T-helper 2 cell treated with Interferon-gamma antibody and Interleukin-4, amounts not matched to agents 5 μg/mL and 100 μg/mL, for 36 hours (primary cell): Measurements from ENCODE around the gene EEF2K.
A peak's percentile ranks its signal among the peaks of the same experiment; 100 is the strongest.

Experiments
- DNase-seq: peaks from one replicate; pipeline ENCODE4 v3.0.0; 2021; ENCODE audit warnings: low spot score
- H3K27ac Mint-ChIP-seq: one replicate; pipeline ENCODE4 v1.8.0; 2021; ENCODE audit warnings: mild to moderate bottlenecking, mixed read lengths
- H3K27me3 Mint-ChIP-seq: one replicate; pipeline ENCODE4 v1.8.0; 2021; ENCODE audit warnings: low read depth, mixed read lengths
- H3K36me3 Mint-ChIP-seq: one replicate; pipeline ENCODE4 v1.8.0; 2021; ENCODE audit warnings: low read depth, mixed read lengths
- H3K4me1 Mint-ChIP-seq: one replicate; pipeline ENCODE4 v1.8.0; 2021; ENCODE audit warnings: low read depth, mixed read lengths
- H3K4me3 Mint-ChIP-seq: one replicate; pipeline ENCODE4 v1.8.0; 2022; ENCODE audit warnings: mild to moderate bottlenecking, moderate library complexity, mixed read lengths
- H3K9me3 Mint-ChIP-seq: one replicate; pipeline ENCODE4 v1.8.0; 2021; ENCODE audit warnings: mixed read lengths

EEF2K gene

DNA sequence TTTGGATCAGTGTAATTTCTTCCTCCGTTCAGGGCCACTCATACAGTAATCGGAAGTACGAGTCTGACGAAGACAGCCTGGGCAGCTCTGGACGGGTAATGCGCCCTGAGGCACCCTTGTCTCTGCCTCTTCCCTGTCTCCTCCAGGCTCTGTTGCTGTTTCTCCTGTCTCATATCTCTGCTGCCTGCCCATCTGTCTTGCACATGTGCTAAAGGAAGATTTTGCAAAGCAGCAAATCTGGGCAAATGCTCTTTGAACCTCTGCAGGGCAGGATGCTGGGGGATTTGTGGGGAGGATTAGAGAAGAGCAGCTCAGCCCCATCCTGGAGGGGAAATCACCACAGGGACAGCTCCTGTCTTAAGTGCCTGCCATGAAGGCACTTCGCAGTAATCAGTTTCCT, 58.7 kb downstream of the EEF2K start:
- no peaks in the 10 kb centered on the region for H3K27me3 Mint-ChIP-seq
- no peak for DNase-seq
- peaks cover 44% of the 10 kb centered on the region for H3K36me3 Mint-ChIP-seq
- no peak overlapping the region for H3K4me3 Mint-ChIP-seq
- peak overlapping the region; percentile 69 for H3K27ac Mint-ChIP-seq
- H3K4me1 Mint-ChIP-seq: peaks cover 16% of the 10 kb centered on the region
- H3K9me3 Mint-ChIP-seq: no peaks in the 10 kb centered on the region

DNA sequence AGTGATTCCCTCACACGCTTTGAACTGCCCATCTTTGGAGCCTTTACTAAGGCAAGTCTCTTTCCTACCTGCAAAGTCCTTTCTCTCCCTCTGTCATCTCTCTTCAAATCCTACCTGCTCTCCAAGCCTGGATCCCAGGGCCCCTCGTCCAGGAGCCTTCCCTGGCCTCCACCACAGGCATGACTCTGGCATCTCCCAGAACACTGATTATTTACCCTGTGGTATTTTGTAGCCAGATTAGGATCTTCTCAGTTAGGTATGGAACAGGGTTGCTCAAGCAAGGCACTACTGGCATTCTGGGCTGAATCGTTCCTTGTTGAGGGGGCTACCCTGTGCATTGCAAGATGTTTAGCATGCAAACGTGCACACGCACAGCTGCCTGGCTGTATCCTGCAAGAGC, 59.3 kb downstream of the EEF2K start:
- peak overlapping the region; percentile 69 for H3K27ac Mint-ChIP-seq
- H3K4me1 Mint-ChIP-seq: peaks cover 17% of the 10 kb centered on the region
- no peaks in the 10 kb centered on the region for H3K27me3 Mint-ChIP-seq
- H3K9me3 Mint-ChIP-seq: no peaks in the 10 kb centered on the region
- H3K36me3 Mint-ChIP-seq: peaks cover 40% of the 10 kb centered on the region
- no peak for DNase-seq
- no peak overlapping the region for H3K4me3 Mint-ChIP-seq

DNA sequence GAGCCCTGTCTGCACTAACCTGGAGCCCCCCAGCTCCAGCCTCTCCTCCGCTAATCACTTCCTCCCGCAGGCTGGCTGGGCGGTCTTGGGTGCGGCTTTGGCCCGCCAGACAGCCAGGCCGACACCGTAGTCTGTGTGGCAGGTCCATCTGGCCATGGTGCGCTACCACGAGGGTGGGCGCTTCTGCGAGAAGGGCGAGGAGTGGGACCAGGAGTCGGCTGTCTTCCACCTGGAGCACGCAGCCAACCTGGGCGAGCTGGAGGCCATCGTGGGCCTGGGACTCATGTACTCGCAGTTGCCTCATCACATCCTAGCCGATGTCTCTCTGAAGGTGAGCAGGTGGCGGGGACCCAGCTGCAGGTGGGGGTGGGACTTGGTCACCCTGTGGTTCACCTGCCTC, 60.5 kb downstream of the EEF2K start:
- DNase-seq: no peak
- Mint-ChIP-seq H3K27me3 (no peaks in the 10 kb centered on the region), H3K4me3 (no peak overlapping the region), H3K9me3 (no peaks in the 10 kb centered on the region), H3K4me1 (peaks cover 16% of the 10 kb centered on the region), H3K27ac (no peak overlapping the region), H3K36me3 (peaks cover 36% of the 10 kb centered on the region)

DNA sequence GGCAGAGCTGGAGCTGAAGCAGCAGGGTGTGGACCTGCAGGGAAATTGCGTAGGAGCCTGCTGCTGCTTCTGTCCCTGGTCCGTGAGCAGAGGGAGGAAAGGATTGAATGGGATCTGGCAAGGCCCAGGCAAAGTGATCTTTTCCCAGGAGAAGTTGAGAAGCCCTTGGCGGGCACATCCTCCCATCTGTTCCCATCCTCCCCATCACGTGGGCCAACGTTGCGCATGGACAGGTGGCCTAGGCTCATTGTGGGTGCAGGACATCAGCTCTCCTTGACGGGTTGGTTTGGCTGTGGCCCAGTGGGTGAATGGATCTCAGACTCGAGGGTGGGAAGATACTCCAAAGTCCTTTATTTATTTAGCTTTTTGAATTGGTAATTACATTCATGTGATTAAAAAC, 61.7 kb downstream of the EEF2K start:
- Mint-ChIP-seq H3K27ac (no peak overlapping the region), H3K27me3 (no peaks in the 10 kb centered on the region), H3K4me3 (no peak overlapping the region)

DNA sequence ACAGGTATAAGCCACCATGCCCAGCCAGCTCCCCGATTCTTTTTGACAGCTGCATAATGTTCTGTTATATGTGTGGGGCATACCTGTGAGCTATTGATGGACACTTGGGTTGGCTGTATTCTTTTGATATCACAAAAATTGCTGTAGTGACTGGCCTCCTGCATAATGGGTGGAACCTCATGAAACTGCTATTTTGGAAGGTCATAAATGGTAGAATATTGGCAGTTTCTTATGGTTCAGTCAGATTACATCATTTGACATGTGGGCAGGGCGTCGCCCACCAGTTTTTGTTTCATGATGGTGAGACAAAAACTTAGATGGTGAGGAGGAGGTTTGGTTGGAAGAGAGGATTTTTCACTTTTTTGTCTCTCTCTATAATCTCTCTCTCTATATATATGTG, 64.4 kb downstream of the EEF2K start:
- no peak for DNase-seq
- Mint-ChIP-seq H3K4me1 (peaks cover 4% of the 10 kb centered on the region), H3K27ac (peak overlapping the region; percentile 73), H3K9me3 (no peaks in the 10 kb centered on the region), H3K27me3 (no peaks in the 10 kb centered on the region), H3K36me3 (peaks cover 46% of the 10 kb centered on the region), H3K4me3 (no peak overlapping the region)

More for the DNA sequence above, 61.7 kb downstream of the EEF2K start:
- Mint-ChIP-seq H3K4me1 (peaks cover 12% of the 10 kb centered on the region), H3K9me3 (no peaks in the 10 kb centered on the region), H3K36me3 (peaks cover 40% of the 10 kb centered on the region)
- DNase-seq: no peak

DNA sequence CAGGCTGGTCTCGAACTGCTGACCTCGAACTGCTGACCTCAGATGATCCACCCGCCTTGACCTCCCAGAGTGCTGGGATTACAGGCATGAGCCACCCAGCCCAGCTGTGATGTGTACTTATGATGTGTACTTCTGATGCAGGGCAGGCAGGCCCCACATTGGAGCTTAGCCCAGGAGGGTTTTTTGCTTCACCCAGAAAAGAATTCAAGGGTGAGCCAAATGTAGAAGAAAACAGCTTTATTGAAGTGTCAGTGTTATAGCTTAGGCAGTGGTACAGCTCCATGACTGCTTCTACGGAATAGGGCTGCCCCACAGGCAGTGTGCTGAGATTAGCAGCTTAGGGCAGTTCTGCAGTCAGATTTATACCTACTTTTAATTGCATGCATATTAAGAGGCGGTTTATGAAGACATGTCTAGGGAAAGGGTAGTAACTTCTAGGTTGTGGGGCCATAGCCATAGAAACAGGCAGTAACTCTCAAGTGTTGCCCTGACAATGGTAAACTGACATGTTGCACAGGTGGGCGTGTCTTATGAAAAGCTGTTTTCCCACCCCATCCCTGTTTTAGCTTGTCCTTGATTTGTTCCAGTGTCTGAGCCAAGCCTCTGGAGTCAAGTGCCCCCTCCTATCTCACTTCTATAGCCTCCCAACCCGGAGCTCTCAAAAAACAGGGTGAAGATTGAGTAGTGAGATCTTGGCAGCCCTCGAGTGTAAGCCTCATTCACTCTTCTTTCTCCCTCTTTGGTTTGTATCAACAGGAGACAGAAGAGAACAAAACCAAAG, 67.0 kb downstream of the EEF2K start:
- Mint-ChIP-seq H3K27me3 (no peaks in the 10 kb centered on the region), H3K4me1 (peaks cover 4% of the 10 kb centered on the region), H3K27ac (no peak overlapping the region), H3K4me3 (no peak overlapping the region), H3K36me3 (peaks cover 49% of the 10 kb centered on the region), H3K9me3 (no peaks in the 10 kb centered on the region)
- no peak for DNase-seq

DNA sequence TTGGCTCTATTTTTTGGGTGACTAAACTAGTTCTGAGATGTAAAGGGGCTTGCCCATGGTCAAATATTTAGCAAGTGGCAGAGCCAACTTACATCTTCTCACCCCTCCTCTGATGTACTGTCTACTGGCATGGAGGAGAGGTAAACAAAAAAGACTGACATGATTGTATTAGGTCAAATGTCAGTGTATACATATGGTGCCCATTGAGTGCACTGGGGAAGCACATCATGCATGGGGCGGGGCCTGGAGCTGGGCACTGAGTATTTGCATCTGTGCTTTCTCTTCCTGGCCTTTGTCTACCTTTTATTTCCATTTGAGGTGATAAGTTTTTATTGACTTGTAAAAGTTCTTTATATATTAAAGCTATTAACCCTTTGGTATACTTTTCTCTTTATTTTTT, 68.8 kb downstream of the EEF2K start:
- Mint-ChIP-seq H3K36me3 (peaks cover 44% of the 10 kb centered on the region), H3K9me3 (no peaks in the 10 kb centered on the region)

DNA sequence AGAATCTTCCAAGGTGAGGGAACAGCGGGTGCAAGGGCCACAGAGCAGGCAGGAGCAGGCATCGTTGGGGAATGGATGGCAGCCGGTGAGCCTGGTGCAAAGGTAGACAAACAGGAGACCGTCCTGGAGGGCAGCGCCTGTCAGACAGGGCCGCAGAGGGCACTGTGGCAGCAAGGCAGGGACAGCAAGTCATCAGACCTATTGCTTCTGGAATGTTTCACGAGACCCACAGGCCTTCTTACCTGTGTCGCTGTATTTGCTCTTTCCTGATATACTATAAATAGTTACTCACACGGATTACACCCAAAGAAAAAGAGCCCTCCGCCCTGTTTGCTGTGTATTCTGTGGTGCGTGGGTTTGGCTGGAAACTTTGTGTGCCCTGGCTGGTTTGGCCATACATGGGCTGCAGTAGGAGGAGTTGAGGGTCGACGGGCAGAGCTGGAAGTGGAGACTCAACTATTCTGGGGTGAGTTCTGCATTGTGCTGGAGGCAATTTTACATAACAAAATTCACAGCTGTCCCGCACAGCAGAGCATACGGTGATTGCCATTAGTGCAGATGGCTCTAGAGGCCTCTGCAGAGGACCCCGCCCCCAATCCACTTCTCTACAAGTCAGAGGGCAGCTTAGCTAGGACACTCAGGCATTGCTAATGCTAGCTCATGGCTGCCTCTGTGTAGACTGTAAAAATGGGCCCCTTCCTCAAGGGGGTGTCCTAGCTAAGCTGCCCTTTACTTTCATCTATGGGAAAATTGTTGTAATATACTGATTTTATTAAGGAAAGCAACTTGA, 72.6 kb downstream of the EEF2K start:
- H3K4me3 Mint-ChIP-seq: no peak overlapping the region
- no peaks in the 10 kb centered on the region for H3K4me1 Mint-ChIP-seq
- H3K36me3 Mint-ChIP-seq: peaks cover 47% of the 10 kb centered on the region
- H3K27ac Mint-ChIP-seq: no peak overlapping the region
- no peaks in the 10 kb centered on the region for H3K9me3 Mint-ChIP-seq
- H3K27me3 Mint-ChIP-seq: no peaks in the 10 kb centered on the region
- no peak for DNase-seq

More for the DNA sequence above, 68.8 kb downstream of the EEF2K start:
- DNase-seq: no peak
- Mint-ChIP-seq H3K4me1 (peaks cover 4% of the 10 kb centered on the region), H3K27ac (no peak overlapping the region), H3K27me3 (no peaks in the 10 kb centered on the region), H3K4me3 (no peak overlapping the region)

DNA sequence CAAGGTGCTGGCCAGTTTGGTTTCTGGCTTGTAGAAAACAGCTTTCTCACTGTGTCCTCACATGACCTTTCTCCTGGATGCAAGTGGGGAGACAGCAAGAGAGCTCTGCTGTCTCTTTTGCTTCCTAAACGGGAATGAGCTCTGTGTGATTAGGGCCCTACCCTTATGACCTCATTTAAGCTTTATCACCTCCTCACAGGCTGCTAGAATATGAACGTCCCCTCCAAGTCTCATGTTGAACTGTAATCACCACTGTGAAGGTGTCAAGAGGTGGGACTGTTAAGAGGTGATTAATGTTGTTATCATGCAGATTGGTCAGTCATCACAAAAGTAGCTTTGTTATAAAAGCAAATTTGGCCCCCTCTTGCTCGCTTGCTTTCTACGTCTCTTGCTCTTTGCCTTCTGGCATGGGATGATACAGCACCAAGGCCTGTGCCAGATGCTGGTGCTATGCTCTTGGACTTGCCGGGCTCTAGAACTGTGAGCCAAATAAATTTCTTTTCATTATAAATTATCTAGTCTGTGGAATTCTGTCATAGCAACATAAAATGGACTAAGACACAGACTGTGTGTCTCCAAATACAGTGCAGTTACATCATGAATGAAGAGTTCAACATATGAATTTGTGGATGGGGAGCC, 76.3 kb downstream of the EEF2K start:
- Mint-ChIP-seq H3K27ac (no peak overlapping the region), H3K27me3 (no peaks in the 10 kb centered on the region), H3K9me3 (no peaks in the 10 kb centered on the region), H3K4me1 (no peaks in the 10 kb centered on the region), H3K4me3 (no peak overlapping the region), H3K36me3 (peaks cover 40% of the 10 kb centered on the region)
- DNase-seq: no peak

DNA sequence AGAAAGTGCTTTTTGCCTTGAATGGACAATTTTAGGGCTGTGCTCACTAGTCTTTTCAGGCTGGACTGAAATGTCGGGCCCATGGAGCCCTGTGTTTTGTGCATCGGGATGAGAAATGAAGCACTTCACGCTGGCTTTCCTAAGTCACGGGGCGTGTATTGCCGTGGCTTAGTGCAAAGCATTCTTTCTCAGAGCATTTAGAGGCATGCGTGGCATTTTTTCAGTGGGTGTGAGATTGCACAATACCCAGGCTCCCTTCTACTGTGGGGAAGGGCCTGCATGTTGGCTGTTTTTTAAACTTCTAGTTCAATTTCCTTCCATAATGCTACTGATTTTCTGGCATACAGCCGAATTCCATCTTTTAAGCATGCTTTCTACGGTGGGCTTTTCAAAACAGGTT, 78.6 kb downstream of the EEF2K start:
- Mint-ChIP-seq H3K4me1 (no peaks in the 10 kb centered on the region), H3K27me3 (no peaks in the 10 kb centered on the region), H3K27ac (no peak overlapping the region), H3K9me3 (no peaks in the 10 kb centered on the region), H3K36me3 (peaks cover 32% of the 10 kb centered on the region), H3K4me3 (no peak overlapping the region)
- DNase-seq: no peak

DNA sequence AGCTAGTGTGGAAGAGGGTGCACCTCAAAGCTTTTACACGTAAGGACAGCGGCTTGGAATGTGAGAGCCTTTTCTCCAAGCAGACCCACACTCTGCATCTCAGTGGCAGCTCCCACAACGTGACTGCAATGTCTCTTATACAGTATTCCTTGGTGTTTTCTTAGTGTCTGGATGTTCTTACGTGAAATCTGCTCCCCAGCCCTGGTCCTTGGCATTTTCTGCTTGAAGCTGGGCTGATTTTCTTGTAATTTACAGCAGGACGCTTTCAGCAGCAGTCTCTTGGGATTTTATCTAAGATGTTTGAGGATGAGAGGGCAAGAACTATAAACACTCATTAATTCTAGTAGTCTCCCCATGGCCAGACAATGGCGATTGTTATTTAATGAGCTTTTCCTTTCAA, 79.0 kb downstream of the EEF2K start:
- no peaks in the 10 kb centered on the region for H3K9me3 Mint-ChIP-seq
- no peaks in the 10 kb centered on the region for H3K4me1 Mint-ChIP-seq
- DNase-seq: no peak
- H3K27me3 Mint-ChIP-seq: no peaks in the 10 kb centered on the region
- peaks cover 31% of the 10 kb centered on the region for H3K36me3 Mint-ChIP-seq
- H3K27ac Mint-ChIP-seq: no peak overlapping the region
- H3K4me3 Mint-ChIP-seq: no peak overlapping the region

DNA sequence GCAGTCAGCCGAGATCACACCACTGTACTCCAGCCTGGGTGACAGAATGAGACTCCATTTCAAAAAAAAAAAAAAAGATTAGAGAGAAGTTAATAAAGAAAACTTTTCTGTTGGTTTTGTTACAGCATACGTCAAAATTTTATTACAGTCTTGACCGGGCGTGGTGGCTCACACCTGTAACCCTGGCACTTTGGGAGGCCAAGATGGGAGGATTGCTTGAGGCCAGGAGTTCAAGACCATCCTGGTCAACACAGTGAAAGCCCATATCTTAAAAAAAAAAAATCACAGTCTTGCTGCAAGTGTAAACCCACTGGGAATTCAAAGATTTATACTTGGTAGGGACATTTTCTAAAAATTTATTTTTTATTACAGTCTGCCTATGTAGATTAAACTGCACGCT, 84.9 kb downstream of the EEF2K start:
- Mint-ChIP-seq H3K27ac (no peak overlapping the region), H3K36me3 (peaks cover 2% of the 10 kb centered on the region), H3K4me3 (no peak overlapping the region), H3K4me1 (peaks cover under 1% of the 10 kb centered on the region), H3K9me3 (no peaks in the 10 kb centered on the region), H3K27me3 (no peaks in the 10 kb centered on the region)
- no peak for DNase-seq

DNA sequence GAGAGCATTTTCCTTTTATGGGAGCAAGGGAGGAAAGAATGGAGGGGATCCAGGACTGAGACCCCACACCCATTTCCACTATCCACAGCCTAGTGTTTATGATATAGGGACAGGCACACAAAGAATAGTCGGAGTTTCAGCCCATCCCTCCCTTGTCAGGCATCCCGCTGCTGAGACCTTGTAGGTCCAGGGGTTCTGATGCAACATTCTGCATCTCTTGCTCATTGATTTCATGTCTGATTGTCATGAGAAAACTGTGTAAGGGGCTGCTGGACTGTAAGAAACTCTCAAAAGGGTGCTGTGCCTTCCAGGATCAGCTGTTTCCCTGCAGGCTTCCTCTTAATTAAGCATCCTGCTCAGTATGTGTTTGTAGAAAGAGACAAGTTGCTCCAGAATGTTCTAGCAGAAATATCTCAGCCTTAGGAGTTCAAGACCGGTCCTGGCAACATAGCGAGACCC, 85.8 kb downstream of the EEF2K start:
- no peak overlapping the region for H3K27ac Mint-ChIP-seq
- no peak for DNase-seq
- peaks cover 3% of the 10 kb centered on the region for H3K36me3 Mint-ChIP-seq
- H3K4me1 Mint-ChIP-seq: peaks cover 5% of the 10 kb centered on the region
- H3K27me3 Mint-ChIP-seq: peaks cover under 1% of the 10 kb centered on the region
- no peaks in the 10 kb centered on the region for H3K9me3 Mint-ChIP-seq
- H3K4me3 Mint-ChIP-seq: no peak overlapping the region

DNA sequence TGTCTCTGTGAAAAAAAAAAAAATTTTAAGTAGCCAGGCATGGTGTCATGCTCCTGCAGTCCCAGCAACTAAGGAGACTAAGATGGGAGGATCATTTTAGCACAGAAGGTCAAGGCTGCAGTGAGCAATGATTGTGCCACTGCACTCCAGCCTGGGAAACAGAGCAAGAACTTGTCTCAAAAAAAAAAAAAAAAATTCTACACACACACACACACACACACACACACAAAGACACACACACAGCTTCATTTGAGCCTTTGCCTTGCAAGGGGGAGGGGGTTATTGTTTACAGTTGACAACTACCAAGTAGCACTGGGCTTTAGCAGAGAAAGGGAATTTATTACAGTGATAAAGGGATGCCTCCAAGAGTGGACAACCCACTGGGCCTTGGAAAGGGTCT, 86.2 kb downstream of the EEF2K start:
- no peak overlapping the region for H3K4me3 Mint-ChIP-seq
- H3K9me3 Mint-ChIP-seq: no peaks in the 10 kb centered on the region
- peaks cover 5% of the 10 kb centered on the region for H3K4me1 Mint-ChIP-seq
- no peak overlapping the region for H3K27ac Mint-ChIP-seq
- peaks cover 5% of the 10 kb centered on the region for H3K36me3 Mint-ChIP-seq
- no peak for DNase-seq
- H3K27me3 Mint-ChIP-seq: peaks cover 4% of the 10 kb centered on the region
